HG03060 (cell line): ENCODE measurements around the gene TMEM225B.
"Not testable (repeated sequence)": the region's sequence is repeated elsewhere in the genome, so short reads cannot be mapped to it uniquely, and the experiment has no call there.

Experiments
- ATAC-seq: cut with Tn5 transposase; IDR thresholded peaks from one replicate; pipeline ENCODE4 v1.9.1; 2021; ENCODE audit warnings: low read depth, moderate number of reproducible peaks; ENCODE audit not compliant: unreplicated experiment

Gene TMEM225B

GRCh38 chr7:99652671-99653070, 54.6 kb downstream of the TMEM225B start:
- ATAC-seq: no peak

GRCh38 chr7:99653269-99653668, 55.2 kb downstream of the TMEM225B start:
- not testable (repeated sequence) for ATAC-seq

- ATAC-seq: no peak
Measured at GRCh38 chr7:99653754-99654153, 55.7 kb downstream of the TMEM225B start.

GRCh38 chr7:99654626-99655025, 56.6 kb downstream of the TMEM225B start:
- not testable (repeated sequence) for ATAC-seq

- ATAC-seq: not testable (repeated sequence)
Measured at GRCh38 chr7:99657879-99658278, 59.8 kb downstream of the TMEM225B start.
